Activated CD4-positive, alpha-beta T cell treated with anti-CD3 and anti-CD28 coated beads, Interleukin-2, amount 10 ng/mL, durations not matched to agents 24 days and 14 days (primary cell): Measurements from ENCODE around the gene RAB11FIP5. TPM values are rescaled to one million over a fixed set of nuclear protein-coding genes. Genes with fewer than 3 reads are reported as not detected.

Experiments
- DNase-seq: peaks from one replicate; pipeline ENCODE4 v3.0.0; 2022
- H3K27ac Mint-ChIP-seq: one replicate; pipeline ENCODE4 v1.8.0; 2022; ENCODE audit warnings: mild to moderate bottlenecking, mixed read lengths
- H3K27me3 Mint-ChIP-seq: one replicate; pipeline ENCODE4 v1.8.0; 2022; ENCODE audit warnings: mixed read lengths
- H3K36me3 Mint-ChIP-seq: one replicate; pipeline ENCODE4 v1.8.0; 2022; ENCODE audit warnings: low read depth, mild to moderate bottlenecking, mixed read lengths
- H3K4me1 Mint-ChIP-seq: one replicate; pipeline ENCODE4 v1.8.0; 2021; ENCODE audit warnings: mixed read lengths
- H3K4me3 Mint-ChIP-seq: one replicate; pipeline ENCODE4 v1.8.0; 2022; ENCODE audit warnings: mild to moderate bottlenecking, moderate library complexity, mixed read lengths
- H3K9me3 Mint-ChIP-seq: one replicate; pipeline ENCODE4 v1.8.0; 2021; ENCODE audit warnings: mixed read lengths
- intact Hi-C: fragments of 100-400 bp; cut with micrococcal nuclease; formaldehyde crosslinking; loops from one replicate; pipeline ENCODE4 v1.15.1; 2023
- total RNA-seq: library from RNA; stranded (reverse); gene quantifications from 2 replicates; pipeline ENCODE4 v1.2.3, GENCODE V29; 2022

RAB11FIP5 gene
- total RNA-seq, 1 donor from 2014 or later, result 13.8 TPM

- Mint-ChIP-seq H3K9me3 (no peaks in the 10 kb centered on the region), H3K4me3 (no peak overlapping the region), H3K27ac (no peak overlapping the region), H3K36me3 (no peaks in the 10 kb centered on the region), H3K27me3 (peaks cover 23% of the 10 kb centered on the region), H3K4me1 (peaks cover 10% of the 10 kb centered on the region)
- intact Hi-C loops, result no loop called here
- DNase-seq, result no peak
Measured at GRCh38 chr2:73116182-73116960, 3.6 kb upstream of the RAB11FIP5 start.

GRCh38 chr2:73114273-73114867 is 1.6 kb upstream of the RAB11FIP5 start:
- H3K27me3 Mint-ChIP-seq, result peaks cover 14% of the 10 kb centered on the region
- intact Hi-C loops, result loop anchor here (5.0 kb wide), 1 partner anchor 118 kb away; the partner anchor contains the start of genes CCT7 and PRADC1
- no peaks in the 10 kb centered on the region for H3K9me3 Mint-ChIP-seq
- no peak for DNase-seq
- peak overlapping the region; percentile 62 for H3K4me3 Mint-ChIP-seq
- peak overlapping the region; percentile 53 for H3K27ac Mint-ChIP-seq
- no peaks in the 10 kb centered on the region for H3K36me3 Mint-ChIP-seq
- peaks cover 22% of the 10 kb centered on the region for H3K4me1 Mint-ChIP-seq

GRCh38 chr2:73112026-73112912 is 479 bp downstream of the RAB11FIP5 start:
- Mint-ChIP-seq H3K4me1 (peaks cover 30% of the 10 kb centered on the region), H3K36me3 (no peaks in the 10 kb centered on the region), H3K4me3 (peak overlapping the region; percentile 88), H3K27ac (peak overlapping the region; percentile 59), H3K27me3 (peaks cover 11% of the 10 kb centered on the region), H3K9me3 (no peaks in the 10 kb centered on the region)
- intact Hi-C loops, result loop anchor here (5.0 kb wide), 1 partner anchor 120 kb away; the partner anchor contains the start of genes CCT7 and PRADC1
- peak; percentile 78 for DNase-seq

- intact Hi-C loops, result loop anchor here (5.0 kb wide), 1 partner anchor 121 kb away; the partner anchor contains the start of genes CCT7 and PRADC1
- peaks cover 31% of the 10 kb centered on the region for H3K4me1 Mint-ChIP-seq
- H3K27ac Mint-ChIP-seq, result peak overlapping the region; percentile 59
Measured at GRCh38 chr2:73111073-73112025, 1.4 kb downstream of the RAB11FIP5 start.

GRCh38 chr2:73110168-73111072 is 2.3 kb downstream of the RAB11FIP5 start:
- no peak for DNase-seq
- H3K4me3 Mint-ChIP-seq, result peak overlapping the region; percentile 88
- no peaks in the 10 kb centered on the region for H3K9me3 Mint-ChIP-seq
- peaks cover 33% of the 10 kb centered on the region for H3K4me1 Mint-ChIP-seq
- peaks cover 7% of the 10 kb centered on the region for H3K27me3 Mint-ChIP-seq
- no peaks in the 10 kb centered on the region for H3K36me3 Mint-ChIP-seq
- intact Hi-C loops, result loop anchor here (5.0 kb wide), 1 partner anchor 122 kb away; the partner anchor contains the start of genes CCT7 and PRADC1
- H3K27ac Mint-ChIP-seq, result peak overlapping the region; percentile 60

More at GRCh38 chr2:73111073-73112025, 1.4 kb downstream of the RAB11FIP5 start:
- H3K27me3 Mint-ChIP-seq, result peaks cover 7% of the 10 kb centered on the region
- H3K4me3 Mint-ChIP-seq, result peak overlapping the region; percentile 88
- peak; percentile 74 for DNase-seq
- H3K36me3 Mint-ChIP-seq, result no peaks in the 10 kb centered on the region
- H3K9me3 Mint-ChIP-seq, result no peaks in the 10 kb centered on the region

GRCh38 chr2:73109431-73110167 is 3.1 kb downstream of the RAB11FIP5 start:
- Mint-ChIP-seq H3K4me1 (peaks cover 36% of the 10 kb centered on the region), H3K36me3 (no peaks in the 10 kb centered on the region), H3K4me3 (no peak overlapping the region), H3K9me3 (no peaks in the 10 kb centered on the region), H3K27me3 (peaks cover 5% of the 10 kb centered on the region), H3K27ac (no peak overlapping the region)
- intact Hi-C loops, result loop anchor here (5.0 kb wide), 1 partner anchor 123 kb away; the partner anchor contains the start of genes CCT7 and PRADC1
- no peak for DNase-seq

DNA sequence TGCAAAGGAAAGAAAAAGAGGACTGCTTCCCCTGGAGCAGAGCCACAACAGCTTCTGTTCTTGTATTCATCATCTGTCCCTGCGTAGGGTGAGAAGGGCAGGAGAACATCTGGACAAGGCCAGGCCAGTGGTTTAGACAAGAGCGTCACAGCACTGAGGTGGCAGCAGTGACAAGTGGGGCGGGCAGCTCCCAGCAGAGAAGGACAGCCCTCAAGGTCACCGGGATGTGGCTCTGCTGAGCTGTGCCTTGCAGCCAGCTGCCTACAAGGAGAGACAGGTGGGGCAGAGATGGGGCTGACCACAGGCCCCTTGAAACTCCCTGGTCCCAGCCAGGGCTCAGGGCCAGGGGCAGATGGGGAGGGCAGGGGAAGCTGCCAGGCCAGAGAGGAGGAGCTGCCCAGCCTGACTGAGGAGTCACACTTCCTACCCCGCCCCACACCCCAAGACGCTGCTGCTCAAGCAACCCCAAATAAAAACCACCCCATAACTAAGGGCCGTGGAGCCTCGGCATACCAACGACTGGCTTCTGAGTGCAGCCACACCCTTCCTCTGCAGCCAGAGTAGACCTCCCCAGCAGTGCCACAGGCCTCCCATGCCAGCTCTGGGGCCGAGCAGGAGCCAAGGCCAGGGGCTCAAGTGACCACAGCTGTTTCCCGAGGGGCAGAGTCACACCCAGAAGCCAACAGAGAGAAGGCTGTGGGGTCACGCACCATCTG is 5.4 kb downstream of the RAB11FIP5 start:
- DNase-seq, result no peak
- no peak overlapping the region for H3K4me3 Mint-ChIP-seq
- no peaks in the 10 kb centered on the region for H3K9me3 Mint-ChIP-seq
- peaks cover 40% of the 10 kb centered on the region for H3K4me1 Mint-ChIP-seq
- H3K27me3 Mint-ChIP-seq, result no peaks in the 10 kb centered on the region
- no peak overlapping the region for H3K27ac Mint-ChIP-seq
- intact Hi-C loops, result no loop called here
- no peaks in the 10 kb centered on the region for H3K36me3 Mint-ChIP-seq

GRCh38 chr2:73106791-73107190 is 6.0 kb downstream of the RAB11FIP5 start:
- DNase-seq, result no peak
- Mint-ChIP-seq H3K27ac (no peak overlapping the region), H3K4me1 (peaks cover 37% of the 10 kb centered on the region), H3K27me3 (no peaks in the 10 kb centered on the region), H3K9me3 (no peaks in the 10 kb centered on the region), H3K36me3 (no peaks in the 10 kb centered on the region), H3K4me3 (no peak overlapping the region)
- intact Hi-C loops, result no loop called here

- Mint-ChIP-seq H3K9me3 (no peaks in the 10 kb centered on the region), H3K27me3 (no peaks in the 10 kb centered on the region), H3K36me3 (no peaks in the 10 kb centered on the region), H3K4me1 (peaks cover 26% of the 10 kb centered on the region), H3K27ac (no peak overlapping the region), H3K4me3 (no peak overlapping the region)
- intact Hi-C loops, result no loop called here
- no peak for DNase-seq
Measured at GRCh38 chr2:73105511-73105971, 7.2 kb downstream of the RAB11FIP5 start.

DNA sequence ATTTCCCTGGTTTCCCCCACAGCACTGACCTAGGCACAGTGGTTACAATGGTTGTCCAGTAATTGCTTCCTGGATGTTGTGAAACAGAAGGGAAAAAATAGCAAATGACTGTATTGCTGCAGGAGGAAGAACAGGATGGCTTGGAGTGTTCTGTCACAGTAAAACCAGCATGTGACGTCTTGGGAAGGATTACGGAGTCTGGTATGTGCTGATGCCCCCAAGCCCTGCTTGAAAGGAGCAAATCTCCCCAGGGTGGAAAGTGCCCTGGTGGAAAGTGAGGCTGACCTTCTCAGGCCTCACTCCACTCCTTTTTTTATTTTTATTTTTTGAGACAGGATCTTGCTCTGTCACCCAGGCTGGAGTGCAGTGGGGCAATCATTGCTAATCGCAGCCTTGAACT is 7.8 kb downstream of the RAB11FIP5 start:
- H3K27me3 Mint-ChIP-seq, result no peaks in the 10 kb centered on the region

GRCh38 chr2:73103018-73103542 is 9.7 kb downstream of the RAB11FIP5 start:
- intact Hi-C loops, result no loop called here
- no peak overlapping the region for H3K4me3 Mint-ChIP-seq
- no peak for DNase-seq
- H3K27me3 Mint-ChIP-seq, result no peaks in the 10 kb centered on the region
- no peak overlapping the region for H3K27ac Mint-ChIP-seq
- H3K36me3 Mint-ChIP-seq, result no peaks in the 10 kb centered on the region
- H3K4me1 Mint-ChIP-seq, result peaks cover 19% of the 10 kb centered on the region
- H3K9me3 Mint-ChIP-seq, result no peaks in the 10 kb centered on the region

More for the DNA sequence above, 7.8 kb downstream of the RAB11FIP5 start:
- Mint-ChIP-seq H3K36me3 (no peaks in the 10 kb centered on the region), H3K27ac (no peak overlapping the region), H3K9me3 (no peaks in the 10 kb centered on the region), H3K4me3 (no peak overlapping the region), H3K4me1 (peaks cover 24% of the 10 kb centered on the region)
- DNase-seq, result no peak
- intact Hi-C loops, result no loop called here
